Forelimb muscle (tissue), 1 donor: ENCODE results near the gene APOBEC2. TPM values are rescaled to one million over a fixed set of nuclear protein-coding genes. Genes with fewer than 3 reads are reported as not detected.

ENCODE experiments used
- DNase-seq: peaks from one replicate; pipeline ENCODE4 v3.0.0-alpha.2; 2013; ENCODE audit warnings: low read depth
- polyA plus RNA-seq: library from polyadenylated mRNA; unstranded; fragments of 120-200 nt; gene quantifications from one replicate; pipeline ENCODE4 v1.2.1, GENCODE V29; 2013; ENCODE audit not compliant: insufficient read length

The APOBEC2 gene
- polyA plus RNA-seq, 1 donor = 501 TPM

GRCh38 chr6:41037107-41037900 lies 15.7 kb upstream of the APOBEC2 start:
- no peak for DNase-seq

GRCh38 chr6:41038205-41038604 lies 14.8 kb upstream of the APOBEC2 start:
- no peak for DNase-seq

- no peak for DNase-seq
Measured at GRCh38 chr6:41039060-41039998, 13.7 kb upstream of the APOBEC2 start, which contains the start of gene UNC5CL. Gene UNC5CL, minus strand, starts transcription at chr6:41039221. Its CDS starts 4,147 bp downstream, at chr6:41035074.

GRCh38 chr6:41040101-41040939 lies 12.7 kb upstream of the APOBEC2 start:
- DNase-seq = no peak

GRCh38 chr6:41040940-41041536 lies 12.0 kb upstream of the APOBEC2 start:
- no peak for DNase-seq

- no peak for DNase-seq
Measured at GRCh38 chr6:41042226-41043055, 10.6 kb upstream of the APOBEC2 start, which contains the start of gene TSPO2. Gene TSPO2, plus strand, starts transcription at chr6:41042467. Its CDS starts 519 bp downstream, at chr6:41042986.

GRCh38 chr6:41043151-41043550 lies 9.9 kb upstream of the APOBEC2 start:
- DNase-seq = no peak

GRCh38 chr6:41045664-41046063 lies 7.3 kb upstream of the APOBEC2 start:
- DNase-seq = no peak

GRCh38 chr6:41046084-41046483 lies 6.9 kb upstream of the APOBEC2 start:
- no peak for DNase-seq

GRCh38 chr6:41047306-41047705 lies 5.7 kb upstream of the APOBEC2 start:
- DNase-seq = no peak

- DNase-seq = no peak
Measured at GRCh38 chr6:41047745-41048732, 5.0 kb upstream of the APOBEC2 start.

GRCh38 chr6:41049521-41049920 lies 3.5 kb upstream of the APOBEC2 start:
- no peak for DNase-seq

GRCh38 chr6:41049955-41050354 lies 3.0 kb upstream of the APOBEC2 start:
- no peak for DNase-seq

GRCh38 chr6:41050536-41050935 lies 2.5 kb upstream of the APOBEC2 start:
- DNase-seq = no peak

- DNase-seq = no peak
Measured at GRCh38 chr6:41051873-41052272, 1.1 kb upstream of the APOBEC2 start.

- DNase-seq = no peak
Measured at GRCh38 chr6:41054511-41054910, 1.5 kb downstream of the APOBEC2 start.

- no peak for DNase-seq
Measured at GRCh38 chr6:41055149-41055548, 2.1 kb downstream of the APOBEC2 start.

- no peak for DNase-seq
Measured at GRCh38 chr6:41056768-41057490, 3.9 kb downstream of the APOBEC2 start.
